Measurements from ENCODE around the gene NME9.

Gene NME9

DNA sequence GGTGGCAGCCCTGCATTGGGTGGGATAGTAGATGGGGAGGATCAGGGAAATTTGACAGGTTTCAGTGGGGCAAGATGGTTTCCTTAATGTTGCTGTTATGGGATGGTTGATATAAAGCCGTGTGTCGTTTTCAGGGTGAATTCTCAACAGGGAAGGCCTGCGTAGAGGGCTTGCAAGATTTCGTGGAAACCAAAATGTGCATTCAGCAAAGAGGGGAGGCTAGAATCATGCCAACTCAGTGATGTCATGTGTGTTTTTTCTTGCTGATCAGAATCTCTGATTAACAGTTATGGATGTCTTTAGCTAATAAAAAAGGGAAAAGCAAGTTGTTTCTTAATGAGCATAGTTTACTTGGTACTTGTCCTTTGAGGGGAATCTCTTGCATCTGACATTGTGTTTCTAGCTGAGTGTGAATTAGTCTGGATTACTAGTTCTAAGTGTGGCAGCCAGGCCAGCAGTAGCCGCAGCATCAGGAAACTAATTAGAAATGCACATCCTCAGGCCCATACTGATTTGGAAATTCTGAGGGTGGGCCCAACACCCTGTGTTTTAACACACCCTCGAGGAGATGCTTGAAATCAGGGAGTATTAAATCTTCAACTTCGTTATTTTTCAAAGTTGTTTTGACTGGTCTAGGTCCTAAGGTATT lies 43.6 kb upstream of the NME9 start:
- TF ChIP-seq CREB1 (IDR thresholded peaks at IDR 0.05; ENCODE audit: low read depth): no peak
- TF ChIP-seq, protein P1, sequence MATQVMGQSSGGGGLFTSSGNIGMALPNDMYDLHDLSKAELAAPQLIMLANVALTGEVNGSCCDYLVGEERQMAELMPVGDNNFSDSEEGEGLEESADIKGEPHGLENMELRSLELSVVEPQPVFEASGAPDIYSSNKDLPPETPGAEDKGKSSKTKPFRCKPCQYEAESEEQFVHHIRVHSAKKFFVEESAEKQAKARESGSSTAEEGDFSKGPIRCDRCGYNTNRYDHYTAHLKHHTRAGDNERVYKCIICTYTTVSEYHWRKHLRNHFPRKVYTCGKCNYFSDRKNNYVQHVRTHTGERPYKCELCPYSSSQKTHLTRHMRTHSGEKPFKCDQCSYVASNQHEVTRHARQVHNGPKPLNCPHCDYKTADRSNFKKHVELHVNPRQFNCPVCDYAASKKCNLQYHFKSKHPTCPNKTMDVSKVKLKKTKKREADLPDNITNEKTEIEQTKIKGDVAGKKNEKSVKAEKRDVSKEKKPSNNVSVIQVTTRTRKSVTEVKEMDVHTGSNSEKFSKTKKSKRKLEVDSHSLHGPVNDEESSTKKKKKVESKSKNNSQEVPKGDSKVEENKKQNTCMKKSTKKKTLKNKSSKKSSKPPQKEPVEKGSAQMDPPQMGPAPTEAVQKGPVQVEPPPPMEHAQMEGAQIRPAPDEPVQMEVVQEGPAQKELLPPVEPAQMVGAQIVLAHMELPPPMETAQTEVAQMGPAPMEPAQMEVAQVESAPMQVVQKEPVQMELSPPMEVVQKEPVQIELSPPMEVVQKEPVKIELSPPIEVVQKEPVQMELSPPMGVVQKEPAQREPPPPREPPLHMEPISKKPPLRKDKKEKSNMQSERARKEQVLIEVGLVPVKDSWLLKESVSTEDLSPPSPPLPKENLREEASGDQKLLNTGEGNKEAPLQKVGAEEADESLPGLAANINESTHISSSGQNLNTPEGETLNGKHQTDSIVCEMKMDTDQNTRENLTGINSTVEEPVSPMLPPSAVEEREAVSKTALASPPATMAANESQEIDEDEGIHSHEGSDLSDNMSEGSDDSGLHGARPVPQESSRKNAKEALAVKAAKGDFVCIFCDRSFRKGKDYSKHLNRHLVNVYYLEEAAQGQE (IDR thresholded peaks at IDR 0.05; ENCODE audit: low read depth): no peak
- TF ChIP-seq, protein P2, sequence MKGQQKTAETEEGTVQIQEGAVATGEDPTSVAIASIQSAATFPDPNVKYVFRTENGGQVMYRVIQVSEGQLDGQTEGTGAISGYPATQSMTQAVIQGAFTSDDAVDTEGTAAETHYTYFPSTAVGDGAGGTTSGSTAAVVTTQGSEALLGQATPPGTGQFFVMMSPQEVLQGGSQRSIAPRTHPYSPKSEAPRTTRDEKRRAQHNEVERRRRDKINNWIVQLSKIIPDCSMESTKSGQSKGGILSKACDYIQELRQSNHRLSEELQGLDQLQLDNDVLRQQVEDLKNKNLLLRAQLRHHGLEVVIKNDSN (IDR thresholded peaks at IDR 0.05): no peak
- TF ChIP-seq TEAD4 (IDR thresholded peaks at IDR 0.05): no peak
- no peak for TF ChIP-seq EGR1 (IDR thresholded peaks at IDR 0.05)
- TF ChIP-seq TCF12 (IDR thresholded peaks at IDR 0.05; ENCODE audit: low read depth): no peak
- TF ChIP-seq YY1 (IDR thresholded peaks at IDR 0.05; ENCODE audit: low read depth): no peak
- no peak for TF ChIP-seq EP300 (IDR thresholded peaks at IDR 0.05; ENCODE audit: borderline replicate concordance)
- TF ChIP-seq, protein P3, sequence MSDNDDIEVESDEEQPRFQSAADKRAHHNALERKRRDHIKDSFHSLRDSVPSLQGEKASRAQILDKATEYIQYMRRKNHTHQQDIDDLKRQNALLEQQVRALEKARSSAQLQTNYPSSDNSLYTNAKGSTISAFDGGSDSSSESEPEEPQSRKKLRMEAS (IDR thresholded peaks at IDR 0.05): no peak
- no peak for TF ChIP-seq TAF1 (IDR thresholded peaks at IDR 0.05; ENCODE audit: low read depth)
- TF ChIP-seq CEBPB (IDR thresholded peaks at IDR 0.05): no peak
- TF ChIP-seq ZBTB7A (IDR thresholded peaks at IDR 0.05; ENCODE audit: low read depth): no peak
- TF ChIP-seq NFIC (IDR thresholded peaks at IDR 0.05): no peak
- no peak for TF ChIP-seq RAD21 (IDR thresholded peaks at IDR 0.05; ENCODE audit: low read depth)
- no peak for TF ChIP-seq FOXM1 (IDR thresholded peaks at IDR 0.05; ENCODE audit: borderline replicate concordance, low read depth)

DNA sequence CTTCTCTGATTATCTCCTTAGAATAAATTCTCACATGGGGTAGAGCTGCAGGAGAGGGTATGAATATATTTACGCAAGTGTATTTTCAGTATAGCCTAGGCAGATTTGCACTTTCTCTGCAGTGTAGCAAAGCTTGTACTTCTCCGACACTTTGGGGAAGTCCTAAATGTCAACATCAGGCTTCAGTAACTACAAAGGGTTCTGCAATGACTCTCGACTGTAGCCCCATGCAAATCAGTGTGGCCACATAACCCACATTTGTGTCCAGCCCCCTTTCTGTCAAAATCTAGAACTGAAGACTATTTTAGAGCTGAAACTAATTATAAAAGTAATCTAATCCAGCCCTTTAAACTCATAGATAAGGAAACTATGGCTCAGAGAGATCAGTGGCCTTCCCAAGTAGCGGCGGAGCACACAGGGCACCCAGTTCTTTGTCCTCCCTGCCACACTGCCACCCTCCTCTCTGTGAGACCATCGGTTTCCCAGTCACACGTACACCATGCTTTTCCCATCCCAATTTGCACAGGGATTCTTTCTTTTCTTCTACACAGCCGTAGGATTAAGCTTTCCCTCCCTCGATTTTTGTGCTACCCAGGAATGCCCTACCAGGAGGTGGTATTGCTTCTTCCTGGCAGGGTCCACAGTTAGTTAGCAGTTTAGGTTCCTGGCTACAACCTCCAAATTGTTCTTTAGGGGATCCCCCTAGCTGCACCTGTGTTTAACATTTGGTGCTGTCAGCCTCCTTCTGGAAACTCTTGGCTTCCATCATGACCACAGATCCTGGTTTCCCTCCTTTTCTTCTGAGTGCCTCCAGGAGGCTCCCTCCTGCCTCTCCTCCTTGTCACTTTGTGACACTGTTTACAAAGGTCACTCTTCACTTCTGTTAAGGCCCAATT lies 41.7 kb upstream of the NME9 start:
- TF ChIP-seq TCF12 (IDR thresholded peaks at IDR 0.05; ENCODE audit: low read depth) (no peak), ZBTB7A (IDR thresholded peaks at IDR 0.05; ENCODE audit: low read depth) (no peak), EGR1 (IDR thresholded peaks at IDR 0.05) (no peak), TEAD4 (IDR thresholded peaks at IDR 0.05) (no peak), NFIC (IDR thresholded peaks at IDR 0.05) (no peak), RAD21 (IDR thresholded peaks at IDR 0.05; ENCODE audit: low read depth) (no peak)
- TF ChIP-seq, protein P2 (IDR thresholded peaks at IDR 0.05): no peak

DNA sequence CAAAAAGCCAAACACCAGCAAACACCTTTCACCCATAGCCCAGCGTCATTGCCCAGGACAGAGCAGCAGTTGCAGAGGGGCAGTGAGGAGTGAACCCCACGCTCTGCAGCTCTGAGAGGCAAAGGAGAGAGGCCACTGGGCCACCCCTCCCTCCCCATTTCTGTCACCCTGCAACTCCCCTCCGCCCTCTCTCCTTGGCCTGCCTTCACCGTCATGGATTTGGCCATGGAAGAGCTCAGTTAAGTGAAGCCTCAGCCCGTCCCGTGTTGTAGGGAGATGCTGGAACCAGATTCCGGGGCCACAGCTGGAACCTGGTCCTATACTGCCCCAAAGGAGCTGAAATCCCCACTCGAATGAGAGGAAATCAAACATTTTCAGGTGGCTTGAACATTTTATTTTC lies 40.7 kb upstream of the NME9 start:
- TF ChIP-seq RAD21 (IDR thresholded peaks at IDR 0.05; ENCODE audit: low read depth) (no peak), NFIC (IDR thresholded peaks at IDR 0.05) (no peak), EP300 (IDR thresholded peaks at IDR 0.05; ENCODE audit: borderline replicate concordance) (no peak), CEBPB (IDR thresholded peaks at IDR 0.05) (no peak), ZBTB7A (IDR thresholded peaks at IDR 0.05; ENCODE audit: low read depth) (no peak), EGR1 (IDR thresholded peaks at IDR 0.05) (no peak), TCF12 (IDR thresholded peaks at IDR 0.05; ENCODE audit: low read depth) (no peak), CREB1 (IDR thresholded peaks at IDR 0.05; ENCODE audit: low read depth) (no peak), YY1 (IDR thresholded peaks at IDR 0.05; ENCODE audit: low read depth) (no peak), TEAD4 (IDR thresholded peaks at IDR 0.05) (no peak)
- TF ChIP-seq, protein P1 (IDR thresholded peaks at IDR 0.05; ENCODE audit: low read depth): no peak
- TF ChIP-seq, protein P3 (IDR thresholded peaks at IDR 0.05): no peak

DNA sequence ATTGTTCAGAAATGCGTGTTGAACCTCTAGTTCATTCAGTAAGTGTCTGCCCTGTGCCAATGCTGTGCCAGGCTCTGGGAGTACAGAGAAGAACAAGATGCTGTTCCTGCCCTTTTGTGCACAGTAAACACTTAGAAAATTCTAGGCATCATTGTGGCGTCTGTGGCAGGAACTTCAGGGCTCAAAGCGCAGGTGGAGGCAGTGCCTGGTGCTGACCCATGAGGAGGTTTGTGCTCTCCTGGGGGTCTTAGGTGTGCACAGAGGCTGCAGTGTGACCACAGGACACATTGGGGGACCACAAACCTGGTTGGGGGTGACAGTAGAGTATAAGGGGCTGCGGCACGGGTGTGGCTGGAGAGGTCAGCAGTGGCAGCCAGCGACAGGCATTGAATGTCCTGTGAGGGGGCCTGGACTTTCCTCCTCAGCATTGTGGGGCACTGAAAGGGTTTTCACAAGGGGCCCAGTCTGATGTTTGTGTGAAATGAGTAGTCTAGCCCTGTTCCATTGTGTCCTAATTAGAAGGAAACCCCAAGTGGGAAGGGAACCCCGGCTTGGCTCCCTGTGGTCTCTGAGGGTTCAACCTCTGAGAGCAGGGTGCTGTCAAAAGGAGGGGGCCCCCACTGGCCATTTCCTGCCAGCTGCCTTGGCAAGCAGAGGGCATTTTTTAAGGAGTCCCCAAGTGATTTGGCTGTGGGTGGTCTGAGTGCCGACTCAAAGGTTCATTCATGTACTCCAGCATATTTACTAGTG lies 39.7 kb upstream of the NME9 start:
- TF ChIP-seq TEAD4 (IDR thresholded peaks at IDR 0.05) (no peak), EGR1 (IDR thresholded peaks at IDR 0.05) (no peak), CREB1 (IDR thresholded peaks at IDR 0.05; ENCODE audit: low read depth) (no peak), EP300 (IDR thresholded peaks at IDR 0.05; ENCODE audit: borderline replicate concordance) (no peak), FOXM1 (IDR thresholded peaks at IDR 0.05; ENCODE audit: borderline replicate concordance, low read depth) (no peak), TAF1 (IDR thresholded peaks at IDR 0.05; ENCODE audit: low read depth) (no peak), CEBPB (IDR thresholded peaks at IDR 0.05) (no peak), NFIC (IDR thresholded peaks at IDR 0.05) (no peak), YY1 (IDR thresholded peaks at IDR 0.05; ENCODE audit: low read depth) (no peak), ZBTB7A (IDR thresholded peaks at IDR 0.05; ENCODE audit: low read depth) (no peak)
- TF ChIP-seq, protein P1 (IDR thresholded peaks at IDR 0.05; ENCODE audit: low read depth): no peak
- TF ChIP-seq, protein P3 (IDR thresholded peaks at IDR 0.05): no peak
- TF ChIP-seq, protein P2 (IDR thresholded peaks at IDR 0.05): no peak
